ENCODE results near the gene SLC38A1. TPM values are rescaled to one million over a fixed set of nuclear protein-coding genes. Genes with fewer than 3 reads are reported as not detected.

SLC38A1 gene
- total RNA-seq, 1 experiment from 2014 or later, result 155 TPM

- H3K4me3 ChIP-seq (replicated peaks in 1 of 2; ENCODE audit: low read depth in 1 of 2, low read length in 2 of 2), result peak overlapping the region; percentile 69 to 95
- RAD21 ChIA-PET (ENCODE audit: low non-redundant PET in 1 of 2, low total read pairs in 2 of 2, uncharacterized antibody in 2 of 2, unreplicated experiment in 2 of 2), result no interaction called here
- H3K9ac ChIP-seq (ENCODE audit: low read length), result peak overlapping the region; percentile 98
- H3K4me1 ChIP-seq (ENCODE audit: control insufficient read depth in 1 of 2, insufficient read depth in 2 of 2, low read length in 2 of 2), result peaks cover 20 to 40% of the 10 kb centered on the region in 2 experiments
- H3K4me2 ChIP-seq (ENCODE audit: low read length), result peak overlapping the region; percentile 83
- no peak for DNase-seq (ENCODE audit: low read depth, low spot score)
- intact Hi-C loops (cut with micrococcal nuclease), result loop anchor here (2.0 to 10.0 kb wide), 4 partner anchors 88 to 408 kb away; partner anchors contain the start of gene SCAF11
- H4K20me1 ChIP-seq (ENCODE audit: insufficient read depth), result peaks cover 4% of the 10 kb centered on the region; the same call in 1 of the 2 replicates
- no peaks in the 10 kb centered on the region for H3K9me3 ChIP-seq (ENCODE audit: control insufficient read depth in 1 of 2, insufficient read depth in 1 of 2, low read depth in 1 of 2, low read length in 2 of 2)
- peak overlapping the region; percentile 76 for H3K27ac ChIP-seq (ENCODE audit: low read depth, low read length)
- no peak overlapping the region for H2AFZ ChIP-seq (ENCODE audit: low read depth, low read length, poor library complexity, severe bottlenecking)
- no peaks in the 10 kb centered on the region for H3K27me3 ChIP-seq (ENCODE audit: insufficient read depth, low read length)
- POLR2A ChIA-PET, result interaction anchor here (0.7 to 2.2 kb wide), 5 partner anchors 7 to 162 kb away, joined by 3 to 7 read pairs (median 3); no protein-coding TSS in a partner anchor
- no TSS peak for BruUV-seq (replicated peaks)
- no peaks in the 10 kb centered on the region; a peak in 1 of 4 replicates for H3K36me3 ChIP-seq (ENCODE audit: control insufficient read depth in 1 of 2, insufficient read depth in 2 of 2, low read length in 2 of 2)
- TF ChIP-seq ZFX (IDR thresholded peaks at IDR 0.05), result peak; percentile 58
- no peak for TF ChIP-seq MAX (IDR thresholded peaks at IDR 0.05)
- H3K9me2 ChIP-seq (ENCODE audit: insufficient read depth), result no peaks in the 10 kb centered on the region
- CTCF ChIA-PET, result interaction anchor here (0.5 to 2.3 kb wide), 3 partner anchors 20 to 752 kb away, joined by 4 to 6 read pairs (median 5); no protein-coding TSS in a partner anchor
- peaks cover 42% of the 10 kb centered on the region for H3K79me2 ChIP-seq (ENCODE audit: insufficient read depth, low read length)
- peak; percentile 74 for ATAC-seq
Observed at GRCh38 chr12:46269429-46270241, 792 bp upstream of the SLC38A1 start.

- no peaks in the 10 kb centered on the region for H3K9me3 ChIP-seq (ENCODE audit: control insufficient read depth in 1 of 2, insufficient read depth in 1 of 2, low read depth in 1 of 2, low read length in 2 of 2)
- no peaks in the 10 kb centered on the region for H3K27me3 ChIP-seq (ENCODE audit: insufficient read depth, low read length)
- peaks cover 58% of the 10 kb centered on the region for H3K79me2 ChIP-seq (ENCODE audit: insufficient read depth, low read length)
- ChIA-PET RAD21 (ENCODE audit: low non-redundant PET in 1 of 2, low total read pairs in 2 of 2, uncharacterized antibody in 2 of 2, unreplicated experiment in 2 of 2) (no interaction called here), CTCF (interaction anchor here (2.3 kb wide), 1 partner anchor 143 kb away, joined by 6 read pairs; no protein-coding TSS in a partner anchor), POLR2A (interaction anchor here (1.6 to 2.2 kb wide), 2 partner anchors 74 to 89 kb away, joined by 3 to 7 read pairs; no protein-coding TSS in a partner anchor)
- H4K20me1 ChIP-seq (ENCODE audit: insufficient read depth), result peaks cover 10% of the 10 kb centered on the region; the same call in 1 of the 2 replicates
- intact Hi-C loops (cut with micrococcal nuclease), result loop anchor here (2.0 to 10.0 kb wide), 4 partner anchors 89 to 409 kb away; partner anchors contain the start of gene SCAF11
- no peaks in the 10 kb centered on the region for H3K9me2 ChIP-seq (ENCODE audit: insufficient read depth)
- peaks cover 31 to 56% of the 10 kb centered on the region in 2 experiments for H3K4me1 ChIP-seq (ENCODE audit: control insufficient read depth in 1 of 2, insufficient read depth in 2 of 2, low read length in 2 of 2)
- no peak for DNase-seq (ENCODE audit: low read depth, low spot score)
- peak overlapping the region; percentile 98 for H3K9ac ChIP-seq (ENCODE audit: low read length)
- no peaks in the 10 kb centered on the region; a peak in 1 of 4 replicates for H3K36me3 ChIP-seq (ENCODE audit: control insufficient read depth in 1 of 2, insufficient read depth in 2 of 2, low read length in 2 of 2)
- no peak for ATAC-seq
- peak overlapping the region; percentile 83 for H3K4me2 ChIP-seq (ENCODE audit: low read length)
- no TSS peak for BruUV-seq (replicated peaks)
- peak overlapping the region; percentile 76 for H3K27ac ChIP-seq (ENCODE audit: low read depth, low read length)
- H2AFZ ChIP-seq (ENCODE audit: low read depth, low read length, poor library complexity, severe bottlenecking), result no peak overlapping the region
- peak overlapping the region; percentile 69 to 95 for H3K4me3 ChIP-seq (replicated peaks in 1 of 2; ENCODE audit: low read depth in 1 of 2, low read length in 2 of 2)
- TF ChIP-seq SRF (IDR thresholded peaks at IDR 0.05; ENCODE audit: low read depth) (no peak), FOSL1 (IDR thresholded peaks at IDR 0.05; ENCODE audit: low read depth) (no peak), MAX (IDR thresholded peaks at IDR 0.05) (no peak), EGR1 (IDR thresholded peaks at IDR 0.05; ENCODE audit: low read depth) (no peak), CBX3 (IDR thresholded peaks at IDR 0.05; ENCODE audit: low read depth) (no peak), ATF3 (IDR thresholded peaks at IDR 0.05) (no peak), ZNF274 (IDR thresholded peaks at IDR 0.05; ENCODE audit: low read depth, low read length) (no peak), EZH2phosphoT487 (IDR thresholded peaks at IDR 0.05; ENCODE audit: borderline replicate concordance) (no peak), SIN3A (IDR thresholded peaks at IDR 0.05; ENCODE audit: low read depth) (no peak), REST (IDR thresholded peaks at IDR 0.05; ENCODE audit: low read depth) (no peak), EZH2 (IDR thresholded peaks at IDR 0.05) (no peak), CEBPB (IDR thresholded peaks at IDR 0.05; ENCODE audit: low read depth) (no peak)
Observed at GRCh38 chr12:46267825-46268582, 839 bp downstream of the SLC38A1 start.

Measured in HCT116 (cell line).